ENCODE measurements around the gene CCDC138.
A peak's percentile ranks its signal among the peaks of the same experiment; 100 is the strongest.
"Not testable (repeated sequence)": the region's sequence is repeated elsewhere in the genome, so short reads cannot be mapped to it uniquely, and the experiment has no call there.

The CCDC138 gene, protein sequence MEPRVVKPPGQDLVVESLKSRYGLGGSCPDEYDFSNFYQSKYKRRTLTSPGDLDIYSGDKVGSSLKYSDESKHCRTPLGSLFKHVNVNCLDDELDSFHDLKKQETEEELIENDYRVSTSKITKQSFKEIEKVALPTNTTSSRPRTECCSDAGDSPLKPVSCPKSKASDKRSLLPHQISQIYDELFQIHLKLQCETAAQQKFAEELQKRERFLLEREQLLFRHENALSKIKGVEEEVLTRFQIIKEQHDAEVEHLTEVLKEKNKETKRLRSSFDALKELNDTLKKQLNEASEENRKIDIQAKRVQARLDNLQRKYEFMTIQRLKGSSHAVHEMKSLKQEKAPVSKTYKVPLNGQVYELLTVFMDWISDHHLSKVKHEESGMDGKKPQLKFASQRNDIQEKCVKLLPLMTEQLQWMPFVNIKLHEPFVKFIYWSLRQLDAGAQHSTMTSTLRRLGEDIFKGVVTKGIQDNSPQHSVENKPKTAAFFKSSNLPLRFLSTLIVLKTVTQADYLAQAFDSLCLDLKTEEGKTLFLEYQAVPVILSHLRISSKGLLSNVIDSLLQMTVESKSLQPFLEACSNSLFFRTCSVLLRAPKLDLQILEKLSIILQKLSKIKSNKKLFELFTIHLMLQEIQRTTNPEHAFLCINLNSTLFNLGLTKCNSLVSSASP

DNA sequence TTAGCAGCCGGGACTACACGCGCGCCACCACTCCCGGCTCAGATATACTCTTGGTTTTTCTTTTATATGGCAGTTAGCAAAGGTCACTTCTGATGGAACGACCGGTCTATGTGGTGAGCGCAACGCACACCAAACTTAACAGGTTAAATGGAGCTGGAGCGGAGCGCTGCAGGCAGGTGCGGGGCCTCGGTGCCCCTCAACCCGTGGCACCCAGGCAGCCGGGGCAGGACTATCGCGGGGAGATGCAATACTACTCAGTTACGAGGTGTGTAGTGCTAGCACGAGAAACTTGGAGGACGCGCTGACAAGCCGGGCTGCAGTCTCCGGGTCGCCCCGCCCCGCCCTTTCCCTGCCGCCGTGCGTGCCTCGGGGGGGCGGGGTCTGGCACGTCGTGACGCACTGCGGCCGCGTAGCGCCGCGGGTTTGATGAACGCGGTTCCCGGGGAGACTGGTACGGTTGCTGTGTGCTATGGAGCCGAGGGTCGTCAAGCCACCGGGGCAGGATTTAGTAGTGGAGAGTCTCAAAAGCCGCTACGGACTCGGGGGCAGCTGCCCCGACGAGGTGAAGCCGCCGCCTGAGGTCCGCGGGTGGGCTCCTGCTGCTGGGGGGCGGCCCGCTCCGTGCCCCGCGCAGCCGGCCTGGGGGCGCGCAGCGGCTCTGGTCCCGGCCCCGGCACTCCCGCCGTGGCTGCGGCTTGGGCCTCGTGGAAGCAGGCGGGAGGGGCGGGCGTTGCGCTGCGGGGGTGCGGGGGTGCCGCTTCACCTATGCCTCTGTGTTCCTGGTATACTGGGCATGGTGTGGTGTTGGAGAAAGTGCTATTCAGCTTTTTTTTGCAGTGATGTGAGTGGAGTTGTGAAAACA is at the start of gene CCDC138:
CCDC138 (plus strand) TSS at position 418 of the 862 bp plus-strand sequence; CDS start at position 470, 52 bp downstream.
- DNase-seq (ENCODE audit: low read depth in 2 of 2, low spot score in 1 of 2) = peak; percentile 77 to 78

DNA sequence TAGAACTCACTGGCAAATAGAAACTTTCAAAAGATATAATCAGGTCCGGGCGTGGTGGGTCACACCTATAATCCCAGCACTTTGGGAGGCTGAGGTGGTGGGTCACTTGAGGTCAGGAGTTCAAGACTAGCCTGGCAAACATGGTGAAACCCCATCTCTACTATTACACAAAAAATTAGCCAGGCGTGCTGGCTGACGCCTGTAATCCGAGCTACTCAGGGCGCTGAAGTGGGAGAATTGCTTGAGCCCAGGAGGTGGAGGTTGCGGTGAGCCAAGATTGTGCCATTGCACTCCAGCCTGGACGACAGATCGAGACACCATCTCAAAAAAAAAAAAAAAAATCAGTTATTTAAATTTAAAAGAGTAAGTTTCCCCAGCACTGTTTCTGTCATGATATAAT is 28.6 kb upstream of the CCDC138 start:
- DNase-seq (ENCODE audit: low read depth in 2 of 2, low spot score in 1 of 2) = not testable (repeated sequence)

DNA sequence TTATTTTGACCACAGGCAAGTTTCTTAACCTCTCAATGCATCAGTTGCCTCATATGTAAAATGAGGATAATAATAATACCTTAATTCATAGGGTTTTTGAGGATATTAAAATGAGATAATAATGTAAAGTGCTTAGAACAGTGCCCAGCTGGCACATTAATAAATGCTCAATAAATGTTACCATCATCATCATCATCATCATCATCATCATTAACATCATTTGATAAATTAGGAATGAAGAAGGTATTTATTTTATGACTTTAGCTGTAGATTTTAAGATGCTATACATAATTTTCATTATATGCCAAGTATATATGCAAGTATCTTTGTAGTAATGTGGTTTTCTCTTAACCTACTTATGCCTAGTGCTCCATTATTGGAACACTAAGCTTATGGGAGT is 24.0 kb upstream of the CCDC138 start:
- not testable (repeated sequence) for DNase-seq (ENCODE audit: low read depth in 2 of 2, low spot score in 1 of 2)

DNA sequence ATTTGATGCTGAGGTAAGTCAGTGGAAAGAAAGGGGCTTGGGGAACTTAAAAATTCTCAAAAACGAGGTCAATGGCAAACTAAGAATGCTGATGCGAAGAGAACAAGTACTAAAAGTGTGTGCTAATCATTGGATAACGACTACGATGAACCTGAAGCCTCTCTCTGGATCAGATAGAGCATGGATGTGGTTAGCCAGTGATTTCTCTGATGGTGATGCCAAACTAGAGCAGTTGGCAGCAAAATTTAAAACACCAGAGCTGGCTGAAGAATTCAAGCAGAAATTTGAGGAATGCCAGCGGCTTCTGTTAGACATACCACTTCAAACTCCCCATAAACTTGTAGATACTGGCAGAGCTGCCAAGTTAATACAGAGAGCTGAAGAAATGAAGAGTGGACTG is 19.9 kb upstream of the CCDC138 start:
- DNase-seq (ENCODE audit: low read depth in 2 of 2, low spot score in 1 of 2) = not testable (repeated sequence)

DNA sequence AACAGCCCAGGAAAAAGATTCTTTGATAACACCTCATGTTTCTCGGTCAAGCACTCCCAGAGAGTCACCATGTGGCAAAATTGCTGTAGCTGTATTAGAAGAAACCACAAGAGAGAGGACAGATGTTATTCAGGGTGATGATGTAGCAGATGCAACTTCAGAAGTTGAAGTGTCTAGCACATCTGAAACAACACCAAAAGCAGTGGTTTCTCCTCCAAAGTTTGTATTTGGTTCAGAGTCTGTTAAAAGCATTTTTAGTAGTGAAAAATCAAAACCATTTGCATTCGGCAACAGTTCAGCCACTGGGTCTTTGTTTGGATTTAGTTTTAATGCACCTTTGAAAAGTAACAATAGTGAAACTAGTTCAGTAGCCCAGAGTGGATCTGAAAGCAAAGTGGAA is 18.7 kb upstream of the CCDC138 start:
- DNase-seq (ENCODE audit: low read depth in 2 of 2, low spot score in 1 of 2) = not testable (repeated sequence)

DNA sequence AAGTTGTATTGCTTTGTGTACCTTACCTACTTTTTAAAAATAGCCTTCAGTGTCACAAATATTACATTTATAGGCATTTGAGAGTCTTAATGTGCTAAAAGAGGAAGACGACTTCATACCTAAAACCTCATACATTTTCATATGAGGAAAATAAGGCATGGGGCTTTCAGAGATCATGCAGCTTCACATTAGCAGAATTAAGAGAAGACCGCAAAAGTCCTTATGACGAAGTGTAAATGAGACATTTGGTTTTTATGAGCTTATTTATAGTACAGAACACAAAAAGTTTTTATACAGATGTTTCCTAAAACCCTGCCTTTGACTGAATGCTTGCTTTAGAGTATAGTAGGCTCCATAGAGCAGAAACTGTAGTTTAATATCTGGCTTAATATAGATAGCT is 10.1 kb upstream of the CCDC138 start:
- DNase-seq (ENCODE audit: low read depth in 2 of 2, low spot score in 1 of 2) = no peak

DNA sequence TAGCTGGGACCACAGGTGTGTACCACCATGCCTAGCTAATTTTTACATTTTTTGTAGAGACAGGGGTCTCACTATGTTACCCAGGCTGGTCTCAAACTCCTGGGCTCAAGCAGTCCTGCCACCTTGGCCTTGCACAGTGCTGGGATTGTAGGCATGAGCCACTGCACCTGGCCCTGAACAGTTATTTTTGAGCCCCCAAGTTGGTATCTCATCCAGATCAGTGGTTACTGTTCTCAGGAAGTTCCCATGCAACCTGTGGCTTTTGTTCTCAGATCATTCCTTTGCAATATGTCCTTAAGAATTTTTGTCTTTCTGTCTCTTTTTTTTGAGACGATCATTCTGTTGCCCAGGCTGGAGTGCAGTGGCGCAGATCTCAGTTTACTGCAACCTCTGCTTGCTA is 7.7 kb upstream of the CCDC138 start:
- no peak for DNase-seq (ENCODE audit: low read depth in 2 of 2, low spot score in 1 of 2)

DNA sequence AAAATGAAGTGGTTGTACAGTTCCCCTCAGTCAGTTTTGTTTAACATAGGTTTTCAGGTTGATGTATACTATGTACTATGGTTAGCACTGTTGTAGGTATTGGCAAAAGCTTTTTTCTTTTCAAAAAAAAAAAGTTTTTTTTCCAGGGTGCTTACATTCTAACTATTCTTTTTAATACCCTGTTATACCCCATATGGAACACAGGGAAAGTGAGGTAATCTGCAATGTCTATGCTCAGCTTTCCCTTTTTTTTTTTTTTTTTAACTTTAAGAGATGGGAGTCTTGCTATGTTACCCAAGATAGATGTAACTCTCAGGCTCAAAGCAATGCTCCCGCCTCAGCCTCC is 590 bp upstream of the CCDC138 start:
- DNase-seq (ENCODE audit: low read depth in 2 of 2, low spot score in 1 of 2) = no peak

DNA sequence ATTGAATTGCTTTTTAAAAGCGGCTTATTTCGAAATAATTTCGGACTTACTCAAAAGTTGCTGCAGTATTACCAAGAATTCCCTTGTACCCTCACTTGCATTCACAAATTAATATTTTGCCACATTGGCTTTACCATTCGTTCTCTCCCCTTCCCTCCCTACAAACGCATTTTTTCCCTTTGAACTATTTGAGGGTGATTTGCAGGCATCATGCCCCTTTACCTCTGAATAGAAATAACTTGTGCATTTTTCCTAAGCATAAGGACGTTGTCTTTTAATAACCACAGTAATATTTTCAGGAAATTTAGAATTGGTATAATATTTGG is 608 bp downstream of the CCDC138 start:
- DNase-seq (ENCODE audit: low read depth in 2 of 2, low spot score in 1 of 2) = no peak

DNA sequence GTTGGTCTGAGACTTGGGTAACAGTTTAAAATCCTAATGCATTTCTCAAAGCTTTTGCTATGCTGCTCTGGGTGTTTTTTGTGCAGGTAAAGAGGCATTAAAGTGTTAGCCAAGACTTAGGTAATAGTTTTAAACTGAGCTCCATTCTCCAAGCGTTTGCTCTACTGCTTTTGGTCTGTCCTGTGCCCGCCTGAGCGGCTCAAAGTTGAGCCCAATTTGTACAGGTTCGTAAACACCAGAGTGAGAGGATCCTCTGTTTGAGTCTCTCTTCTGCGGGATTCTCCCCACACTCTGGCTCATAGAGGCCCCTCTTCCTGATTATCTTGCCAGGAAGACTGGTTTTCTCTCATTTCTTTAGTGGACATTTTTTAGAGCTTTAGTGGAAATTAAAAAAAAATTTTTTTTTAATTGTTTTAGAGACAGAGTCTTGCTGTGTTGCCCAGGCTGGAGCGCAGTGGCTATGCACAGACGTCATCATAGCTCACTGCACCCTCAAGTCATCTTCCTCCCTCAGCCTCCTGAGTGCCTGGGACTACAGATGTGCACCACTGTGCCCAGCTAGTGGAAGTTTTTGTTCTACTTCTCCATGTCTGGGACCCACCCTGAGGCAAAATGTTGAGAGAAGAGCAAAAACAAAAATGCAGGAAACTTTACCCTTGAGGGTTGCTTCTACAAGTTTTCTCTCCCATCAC is 16.6 kb downstream of the CCDC138 start:
- no peak for DNase-seq (ENCODE audit: low read depth in 2 of 2, low spot score in 1 of 2)

DNA sequence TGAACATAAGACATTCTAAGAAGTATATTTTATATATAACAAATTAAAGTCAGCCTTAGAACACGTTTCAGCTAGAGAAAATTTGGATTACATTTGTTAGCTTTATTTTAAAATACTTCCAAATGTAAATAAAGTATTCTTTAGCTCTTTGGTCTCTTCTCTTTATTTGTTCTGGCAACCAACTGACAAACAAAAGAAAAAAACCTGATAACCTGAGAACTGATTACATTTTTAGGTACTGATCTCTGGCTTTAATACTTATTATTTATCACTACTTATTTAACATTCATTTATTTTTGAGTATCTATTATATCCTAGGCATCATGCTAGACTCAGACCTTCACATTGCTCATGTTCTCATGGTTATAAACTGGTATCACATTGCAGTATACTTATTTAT is 18.5 kb downstream of the CCDC138 start:
- no peak for DNase-seq (ENCODE audit: low read depth in 2 of 2, low spot score in 1 of 2)

DNA sequence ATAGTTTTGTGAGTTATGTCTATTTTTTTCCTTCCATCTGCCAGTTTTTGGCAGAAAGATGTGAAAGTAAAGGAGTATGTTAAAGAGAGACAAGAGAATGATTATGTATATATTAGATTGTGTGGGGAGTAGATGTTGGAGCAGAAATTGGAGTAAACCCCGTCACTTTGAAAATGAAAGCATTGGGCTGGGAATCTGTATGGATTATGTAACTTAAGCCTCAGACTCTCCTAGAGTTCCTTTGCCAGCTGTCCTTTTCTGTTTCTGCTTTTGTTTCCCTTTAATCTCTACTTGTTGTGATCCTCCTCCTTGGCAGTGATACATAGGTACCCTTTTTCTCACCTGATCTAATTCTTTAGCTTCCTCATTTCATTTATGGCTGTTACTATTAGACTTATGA is 19.2 kb downstream of the CCDC138 start:
- DNase-seq (ENCODE audit: low read depth in 2 of 2, low spot score in 1 of 2) = no peak

DNA sequence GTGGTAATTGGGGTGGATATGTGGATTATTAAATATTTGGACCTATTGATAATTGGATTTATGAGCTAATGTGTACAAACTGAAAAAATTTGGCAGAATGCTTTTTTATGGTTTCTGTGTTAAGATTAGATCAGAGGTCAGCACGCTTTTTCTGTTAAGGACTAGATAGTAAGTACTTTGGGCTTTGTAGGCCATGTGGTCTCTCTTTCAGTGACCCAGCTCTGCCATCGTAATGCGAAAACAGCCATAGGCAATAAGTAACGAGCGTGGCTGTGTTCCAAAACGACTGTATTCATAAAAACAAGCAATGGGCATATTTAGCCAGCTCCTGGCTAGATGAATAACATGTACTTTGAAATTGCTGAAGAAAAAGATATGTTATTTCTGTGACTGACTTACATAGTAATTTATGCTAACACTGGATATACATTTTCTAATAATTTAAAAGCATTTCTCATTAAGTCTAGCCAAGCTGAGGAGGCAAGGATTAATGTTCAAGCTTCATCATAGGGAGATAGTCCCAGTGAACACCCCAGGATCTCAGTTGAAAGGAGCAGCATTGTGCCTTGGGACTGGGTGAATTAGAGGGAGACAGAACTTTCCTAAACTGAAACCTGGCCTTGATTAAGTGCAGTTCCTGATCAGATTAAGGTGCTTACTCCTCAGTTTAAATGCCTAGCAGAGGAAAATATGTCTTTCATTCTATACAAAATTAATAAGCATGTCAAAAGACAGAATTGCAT is 20.0 kb downstream of the CCDC138 start:
- DNase-seq (ENCODE audit: low read depth in 2 of 2, low spot score in 1 of 2) = no peak

DNA sequence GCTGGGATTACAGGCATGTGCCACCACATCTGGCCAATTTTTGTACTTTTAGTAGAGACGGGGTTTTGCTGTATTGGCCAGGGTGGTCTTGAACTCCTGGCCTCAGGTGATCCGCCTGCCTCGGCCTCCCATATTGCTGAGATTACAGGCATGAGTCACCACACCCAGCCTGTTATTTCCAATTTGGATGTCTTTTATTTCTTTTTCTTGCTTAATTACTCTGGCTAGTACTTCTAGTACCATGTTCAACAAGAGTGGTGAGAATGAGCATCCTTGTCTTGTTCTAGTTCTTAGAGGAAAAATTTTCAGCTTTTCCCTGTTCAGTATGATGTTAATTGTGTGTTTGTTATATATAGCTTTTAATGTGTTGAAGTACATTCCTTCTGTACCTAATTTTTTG is 23.4 kb downstream of the CCDC138 start:
- DNase-seq (ENCODE audit: low read depth in 2 of 2, low spot score in 1 of 2) = no peak

DNA sequence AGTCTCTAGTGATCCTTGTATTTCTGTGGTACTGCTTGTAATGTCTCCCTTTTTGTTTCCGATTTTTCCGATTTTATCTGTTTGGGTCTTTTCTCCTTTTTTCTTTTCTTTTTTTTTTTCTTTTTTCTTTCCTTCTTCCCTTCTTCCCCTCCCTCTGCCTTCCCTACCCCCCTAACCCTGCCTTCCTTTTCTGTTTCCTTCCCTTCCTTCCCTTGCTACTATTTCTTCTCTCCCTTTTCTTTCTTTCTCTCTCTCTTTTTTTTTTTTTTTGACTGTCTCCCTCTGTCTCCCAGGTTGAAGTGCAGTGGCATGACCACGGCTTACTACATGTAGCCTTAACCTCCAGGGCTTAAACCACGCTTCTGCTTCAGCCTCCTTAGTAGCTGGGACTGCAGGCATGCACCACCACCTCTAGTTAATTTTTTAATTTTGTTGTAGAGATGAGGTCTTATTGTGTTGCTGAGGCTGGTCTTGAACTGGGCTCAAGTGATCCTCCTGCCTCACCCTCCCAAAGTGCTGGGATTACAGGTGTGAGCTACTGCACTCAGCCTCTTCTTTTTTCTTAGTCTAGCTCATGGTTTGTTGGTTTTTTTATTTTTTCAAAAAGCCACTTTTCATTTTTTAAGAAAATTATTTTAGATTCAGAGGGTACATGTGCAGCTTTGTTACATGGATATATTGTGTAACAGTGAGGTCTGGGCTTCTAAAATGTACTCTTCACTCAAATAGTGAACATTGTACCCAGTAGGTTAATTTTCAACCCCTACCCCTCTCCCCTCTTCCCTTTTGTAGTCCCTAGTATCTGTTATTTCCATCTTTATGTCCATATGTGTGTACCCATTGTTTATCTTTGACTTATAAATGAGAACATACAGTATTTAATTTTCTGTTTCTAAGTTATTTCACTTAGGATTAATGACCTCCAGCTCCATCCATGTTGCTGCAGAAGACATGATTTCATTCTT is 24.7 kb downstream of the CCDC138 start:
- DNase-seq (ENCODE audit: low read depth in 2 of 2, low spot score in 1 of 2) = no peak

DNA sequence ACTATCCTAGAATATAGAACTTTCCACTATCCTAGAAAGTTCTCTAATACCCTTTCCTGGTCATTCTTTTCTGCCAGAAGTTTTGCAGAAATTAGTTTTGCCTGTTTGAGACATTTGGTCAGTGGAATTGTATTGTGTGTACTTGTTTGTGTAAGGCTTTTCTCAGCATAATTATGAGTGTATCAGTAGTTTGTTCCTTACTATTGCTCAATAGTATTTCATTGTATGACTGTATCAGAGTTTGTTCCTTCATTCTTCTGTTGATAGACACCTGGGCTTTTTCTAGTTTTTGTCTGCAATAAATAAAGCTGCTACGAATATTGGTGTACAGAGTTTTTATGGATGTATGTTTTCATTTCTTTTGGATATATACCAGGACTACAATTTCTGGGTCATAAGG is 27.2 kb downstream of the CCDC138 start:
- no peak for DNase-seq (ENCODE audit: low read depth in 2 of 2, low spot score in 1 of 2)

DNA sequence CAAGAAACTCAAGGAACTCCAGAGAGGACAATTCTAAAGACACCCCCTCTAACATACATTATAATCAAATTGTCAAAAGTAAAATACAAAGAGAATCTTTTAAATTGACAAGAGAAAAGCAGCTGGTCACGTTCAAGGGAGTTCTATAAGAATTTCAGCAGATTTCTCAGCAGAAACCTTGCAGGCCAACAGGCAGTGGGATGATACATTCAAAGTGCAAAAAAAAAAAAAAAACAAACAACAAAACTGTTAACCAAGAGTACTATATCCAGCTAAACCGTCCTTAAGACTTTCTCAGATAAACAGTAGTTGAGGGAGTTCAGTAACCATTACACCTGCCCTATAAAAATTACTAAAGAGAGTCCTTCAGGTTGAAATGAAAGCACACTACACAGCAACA is 33.9 kb downstream of the CCDC138 start:
- DNase-seq (ENCODE audit: low read depth in 2 of 2, low spot score in 1 of 2) = no peak

DNA sequence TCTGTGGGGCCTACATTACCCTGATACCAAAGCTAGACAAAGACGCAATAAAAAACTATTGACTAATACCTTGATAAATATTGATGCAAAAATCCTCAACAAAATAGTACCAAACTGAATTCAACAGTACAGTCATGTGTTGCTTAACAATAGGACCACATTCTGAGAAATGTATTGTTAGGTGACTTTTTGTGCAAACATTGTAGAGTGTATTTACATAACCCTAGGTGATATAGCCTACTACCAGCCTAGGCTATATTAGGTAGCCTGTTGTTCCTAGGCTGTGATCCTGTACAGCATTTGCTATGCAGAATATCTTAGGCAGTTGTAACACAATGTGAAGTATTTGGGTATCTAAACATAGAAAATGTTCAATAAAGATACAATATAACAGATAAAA is 36.7 kb downstream of the CCDC138 start:
- no peak for DNase-seq (ENCODE audit: low read depth in 2 of 2, low spot score in 1 of 2)

DNA sequence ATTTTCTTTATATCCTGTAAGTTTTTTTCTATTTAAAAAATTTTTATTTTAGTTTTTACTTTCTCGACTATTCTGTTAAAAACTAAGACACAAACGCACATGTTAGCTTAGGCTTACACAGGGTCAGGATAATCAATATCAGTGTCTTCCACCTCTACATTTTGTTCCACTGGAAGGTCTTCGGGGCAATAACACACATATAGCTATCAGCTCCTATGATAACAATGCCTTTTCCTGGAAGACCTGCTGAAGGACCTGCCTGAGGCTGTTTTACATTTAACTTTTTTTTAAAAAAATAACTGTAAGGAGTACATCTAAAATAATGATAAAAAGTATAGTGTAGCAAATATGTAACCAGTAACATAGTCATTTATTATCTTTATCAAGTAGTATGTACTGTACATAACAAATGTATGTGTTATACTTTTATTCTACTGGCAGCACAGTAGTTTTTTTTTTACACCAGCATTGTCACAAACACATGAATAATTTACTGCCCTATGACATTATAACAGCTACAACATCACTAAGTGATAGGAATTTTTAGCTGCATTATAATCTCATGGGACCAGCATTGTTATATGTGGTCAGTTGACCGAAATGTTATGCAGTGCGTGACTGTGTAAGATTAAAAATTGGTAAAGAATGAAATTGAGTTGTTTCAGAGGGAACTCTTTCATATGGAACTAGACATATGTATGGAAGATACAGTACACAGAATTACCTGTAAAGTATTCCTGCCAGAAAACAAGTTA is 37.9 kb downstream of the CCDC138 start:
- no peak for DNase-seq (ENCODE audit: low read depth in 2 of 2, low spot score in 1 of 2)

All from stimulated activated CD8-positive, alpha-beta memory T cell treated with anti-CD3 and anti-CD28 coated beads, Interleukin-4, amount 100 ng/mL, for 4 hours (primary cell).